Keratinocyte (primary cell): ENCODE results near the gene ZNF157. TPM values are rescaled to one million over a fixed set of nuclear protein-coding genes. Genes with fewer than 3 reads are reported as not detected.
A peak's percentile ranks its signal among the peaks of the same experiment; 100 is the strongest.
"Not testable (repeated sequence)": the region's sequence is repeated elsewhere in the genome, so short reads cannot be mapped to it uniquely, and the experiment has no call there.

ENCODE experiments used
- DNase-seq: peaks from one replicate; pipeline ENCODE4 v3.0.0-alpha.2; 2011; ENCODE audit warnings: low read depth, missing footprints, low spot score
- FAIRE-seq: peaks from 2 replicates; lab custom pipeline; 2011; peaks lifted over from hg19 to GRCh38; lab: Jason Lieb, UNC
- H2AFZ ChIP-seq: 2 replicates; pipeline ENCODE4 v1.6.0; 2012; ENCODE audit warnings: low read length, control low read depth, inconsistent platforms; ENCODE audit not compliant: control insufficient read depth
- H3K27ac ChIP-seq: 2 replicates; pipeline ENCODE4 v1.5.1; 2011; ENCODE audit warnings: low read length; ENCODE audit not compliant: control insufficient read depth, insufficient read depth
- H3K27me3 ChIP-seq: 3 replicates; pipeline ENCODE4 v1.6.0; 2011; ENCODE audit warnings: low read length; ENCODE audit not compliant: control insufficient read depth, insufficient read depth; ENCODE audit errors: extremely low read depth
- H3K36me3 ChIP-seq, 2 experiments: 2 replicates in 1 of 2; 3 replicates in 1 of 2; pipeline ENCODE4 v1.5.1; 2011; ENCODE audit warnings: low read length in 2 of 2, mild to moderate bottlenecking in 1 of 2; ENCODE audit not compliant: control insufficient read depth in 2 of 2, insufficient read depth in 2 of 2; ENCODE audit errors: extremely low read depth in 1 of 2
- H3K4me1 ChIP-seq: 3 replicates; pipeline ENCODE4 v1.5.1; 2011; ENCODE audit warnings: low read length; ENCODE audit not compliant: control insufficient read depth, insufficient read depth; ENCODE audit errors: extremely low read depth
- H3K4me2 ChIP-seq: 3 replicates; pipeline ENCODE4 v1.6.0; 2011; ENCODE audit warnings: low read depth, low read length; ENCODE audit not compliant: control insufficient read depth, insufficient read depth; ENCODE audit errors: extremely low read depth
- H3K4me3 ChIP-seq, 3 experiments: fragments of 200-600 bp in 1 of 3; sonication (generic) in 1 of 3; 2 replicates in 2 of 3; 3 replicates in 1 of 3; pipeline ENCODE4 v1.5.1; 2011 to 2016; ENCODE audit warnings: low read length in 3 of 3, mild to moderate bottlenecking in 3 of 3, control low read depth in 2 of 3, inconsistent platforms in 1 of 3, low read depth in 1 of 3, mixed read lengths in 1 of 3, mixed run types in 1 of 3, moderate library complexity in 1 of 3; ENCODE audit not compliant: control insufficient read depth in 2 of 3, insufficient read depth in 2 of 3; ENCODE audit errors: extremely low read depth in 1 of 3
- H3K79me2 ChIP-seq: 2 replicates; pipeline ENCODE4 v1.6.0; 2012; ENCODE audit warnings: low read length; ENCODE audit not compliant: control insufficient read depth, insufficient read depth
- H3K9ac ChIP-seq: 3 replicates; pipeline ENCODE4 v1.6.0; 2011; ENCODE audit warnings: low read length; ENCODE audit not compliant: control insufficient read depth, insufficient read depth; ENCODE audit errors: extremely low read depth
- H3K9me1 ChIP-seq: 3 replicates; pipeline ENCODE4 v1.6.0; 2011; ENCODE audit warnings: low read length; ENCODE audit not compliant: control insufficient read depth, insufficient read depth; ENCODE audit errors: extremely low read depth
- H3K9me3 ChIP-seq: 2 replicates; pipeline ENCODE4 v1.5.1; 2012; ENCODE audit warnings: low read depth, low read length; ENCODE audit not compliant: control insufficient read depth
- H4K20me1 ChIP-seq: 3 replicates; pipeline ENCODE4 v1.6.0; 2011; ENCODE audit warnings: low read length; ENCODE audit not compliant: control insufficient read depth, insufficient read depth; ENCODE audit errors: extremely low read depth
- CTCF ChIP-seq, 3 experiments: IDR thresholded peaks in 1 of 3; conservative IDR thresholded peaks in 1 of 3; optimal IDR thresholded peaks in 1 of 3; 2 replicates in 2 of 3; 3 replicates in 1 of 3; pipeline versions ENCODE3 to v1.5.1; 2011; ENCODE audit warnings: low read length in 3 of 3, mild to moderate bottlenecking in 3 of 3, moderate library complexity in 2 of 3, control low read depth in 1 of 3, inconsistent platforms in 1 of 3; ENCODE audit not compliant: insufficient read depth in 2 of 3; ENCODE audit errors: extremely low read depth in 1 of 3
- EZH2 ChIP-seq: IDR thresholded peaks from one replicate; pipeline ENCODE4 v1.6.1; 2012; ENCODE audit warnings: inconsistent platforms, mild to moderate bottlenecking, low read length, moderate library complexity
- dilution Hi-C: fragments of 300-500 bp; cut with MboI; formaldehyde crosslinking; loops from one replicate; pipeline ENCODE4 v1.7.0; 2020; ENCODE audit warnings: low sequenced_read_pairs; ENCODE audit not compliant: extremely low pct_ligation_motif_present
- polyA plus RNA-seq, 5 experiments: library from polyadenylated mRNA; depleted of rRNA in 3 of 5; stranded (reverse) in 3 of 5; stranded (forward) in 1 of 5; unstranded in 1 of 5; fragments of >200 nt; gene quantifications; 1 replicate in 1 of 5; 2 replicates in 3 of 5; 3 replicates in 1 of 5; pipeline versions ENCODE4 v1.2.1 to v1.2.3, GENCODE V29; 2011 to 2012; ENCODE audit warnings: missing spikeins in 2 of 5, low read depth in 1 of 5, low replicate concordance in 1 of 5

Gene ZNF157
- polyA plus RNA-seq, 1 donor (not counting 4 experiments of a cell fraction or from before 2014, with no cell fraction given) = 0.12 TPM

GRCh38 chrX:47380268-47380667 is 9.9 kb downstream of the ZNF157 start:
- Histone ChIP-seq H3K27ac (no peak overlapping the region), H3K79me2 (no peaks in the 10 kb centered on the region), H3K9me3 (no peaks in the 10 kb centered on the region), H4K20me1 (no peaks in the 10 kb centered on the region), H3K4me1 (no peaks in the 10 kb centered on the region), H3K9ac (peak overlapping the region; percentile 3), H3K27me3 (no peaks in the 10 kb centered on the region), H3K4me3 (peak overlapping the region in 1 of 3 experiments; percentile 7), H3K4me2 (peak overlapping the region; percentile 35), H3K9me1 (no peaks in the 10 kb centered on the region), H3K36me3 (no peaks in the 10 kb centered on the region), H2AFZ (no peak overlapping the region)
- no peak for DNase-seq
- dilution Hi-C loops = no loop called here
- no peak for TF ChIP-seq CTCF (optimal IDR thresholded peaks at IDR 0.05 in 1 of 3, IDR thresholded peaks at IDR 0.05 in 1 of 3, conservative IDR thresholded peaks at IDR 0.05 in 1 of 3; ENCODE audit: extremely low read depth in 1 of 3, insufficient read depth in 2 of 3, low read length in 3 of 3)
- no peak for TF ChIP-seq EZH2
- FAIRE-seq = no peak

- H3K79me2 ChIP-seq, H4K20me1 ChIP-seq, H3K9ac ChIP-seq, H3K4me1 ChIP-seq, H3K36me3 ChIP-seq, H3K27me3 ChIP-seq, FAIRE-seq, H3K9me1 ChIP-seq, DNase-seq, H3K4me3 ChIP-seq, H3K9me3 ChIP-seq, dilution Hi-C loops, H3K27ac ChIP-seq: not testable (repeated sequence)
- Histone ChIP-seq H2AFZ (peak overlapping the region; percentile 66), H3K4me2 (peak overlapping the region; percentile 10)
Observed at GRCh38 chrX:47380837-47381236, 10.5 kb downstream of the ZNF157 start.

- Histone ChIP-seq H2AFZ (peak overlapping the region; percentile 60), H3K36me3 (no peaks in the 10 kb centered on the region), H3K4me3 (no peak overlapping the region), H3K9me3 (no peaks in the 10 kb centered on the region), H3K27me3 (no peaks in the 10 kb centered on the region), H3K79me2 (no peaks in the 10 kb centered on the region), H3K9me1 (no peaks in the 10 kb centered on the region), H3K4me2 (peak overlapping the region; percentile 37), H3K9ac (no peak overlapping the region), H3K4me1 (no peaks in the 10 kb centered on the region), H3K27ac (no peak overlapping the region), H4K20me1 (no peaks in the 10 kb centered on the region)
- no peak for DNase-seq
- TF ChIP-seq CTCF (optimal IDR thresholded peaks at IDR 0.05 in 1 of 3, IDR thresholded peaks at IDR 0.05 in 1 of 3, conservative IDR thresholded peaks at IDR 0.05 in 1 of 3; ENCODE audit: extremely low read depth in 1 of 3, insufficient read depth in 2 of 3, low read length in 3 of 3) = peak; percentile 53 to 67 (median 66)
- no peak for TF ChIP-seq EZH2
- dilution Hi-C loops = no loop called here
- no peak for FAIRE-seq
Observed at GRCh38 chrX:47384502-47384901, 14.1 kb downstream of the ZNF157 start.
